22Rv1 (cell line): ENCODE results near the gene ZNHIT6.
A peak's percentile ranks its signal among the peaks of the same experiment; 100 is the strongest.

Experiments used
- H3K27ac ChIP-seq: fragments of 450-650 bp; 2 replicates; pipeline ENCODE4 v1.5.1; 2017
- ZFX ChIP-seq: fragments of 450-650 bp; IDR thresholded peaks from 2 replicates; pipeline ENCODE4 v1.6.1; 2017; ENCODE audit warnings: antibody characterized with exemption, borderline replicate concordance
- TF ChIP-seq, protein P1 (sequence below): fragments of 450-650 bp; IDR thresholded peaks from 2 replicates; pipeline ENCODE4 v1.5.1; 2017; ENCODE audit warnings: mild to moderate bottlenecking

ZNHIT6 gene

DNA sequence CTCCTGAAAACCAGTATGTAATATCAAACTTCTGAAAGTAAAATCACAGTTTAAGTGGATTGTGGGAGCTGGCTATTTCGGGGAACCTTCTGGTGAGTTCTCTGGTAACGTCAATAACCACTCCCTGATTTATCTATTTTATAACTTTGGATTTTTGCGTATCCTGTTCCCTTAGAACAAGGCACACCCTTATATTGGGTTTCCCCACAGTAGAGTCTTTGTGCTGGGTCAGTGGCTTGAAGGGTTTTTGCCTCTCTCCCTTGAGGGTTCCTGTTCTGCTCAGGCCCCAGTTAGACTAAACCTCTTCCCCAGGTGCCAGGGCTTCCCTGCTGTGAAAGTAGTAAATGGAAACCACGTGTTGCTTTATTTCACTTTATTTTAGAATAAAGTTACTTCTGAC is 106.3 kb downstream of the ZNHIT6 start:
- no peak overlapping the region for H3K27ac ChIP-seq
- no peak for TF ChIP-seq ZFX
- TF ChIP-seq, protein P1, sequence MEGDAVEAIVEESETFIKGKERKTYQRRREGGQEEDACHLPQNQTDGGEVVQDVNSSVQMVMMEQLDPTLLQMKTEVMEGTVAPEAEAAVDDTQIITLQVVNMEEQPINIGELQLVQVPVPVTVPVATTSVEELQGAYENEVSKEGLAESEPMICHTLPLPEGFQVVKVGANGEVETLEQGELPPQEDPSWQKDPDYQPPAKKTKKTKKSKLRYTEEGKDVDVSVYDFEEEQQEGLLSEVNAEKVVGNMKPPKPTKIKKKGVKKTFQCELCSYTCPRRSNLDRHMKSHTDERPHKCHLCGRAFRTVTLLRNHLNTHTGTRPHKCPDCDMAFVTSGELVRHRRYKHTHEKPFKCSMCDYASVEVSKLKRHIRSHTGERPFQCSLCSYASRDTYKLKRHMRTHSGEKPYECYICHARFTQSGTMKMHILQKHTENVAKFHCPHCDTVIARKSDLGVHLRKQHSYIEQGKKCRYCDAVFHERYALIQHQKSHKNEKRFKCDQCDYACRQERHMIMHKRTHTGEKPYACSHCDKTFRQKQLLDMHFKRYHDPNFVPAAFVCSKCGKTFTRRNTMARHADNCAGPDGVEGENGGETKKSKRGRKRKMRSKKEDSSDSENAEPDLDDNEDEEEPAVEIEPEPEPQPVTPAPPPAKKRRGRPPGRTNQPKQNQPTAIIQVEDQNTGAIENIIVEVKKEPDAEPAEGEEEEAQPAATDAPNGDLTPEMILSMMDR = no peak

DNA sequence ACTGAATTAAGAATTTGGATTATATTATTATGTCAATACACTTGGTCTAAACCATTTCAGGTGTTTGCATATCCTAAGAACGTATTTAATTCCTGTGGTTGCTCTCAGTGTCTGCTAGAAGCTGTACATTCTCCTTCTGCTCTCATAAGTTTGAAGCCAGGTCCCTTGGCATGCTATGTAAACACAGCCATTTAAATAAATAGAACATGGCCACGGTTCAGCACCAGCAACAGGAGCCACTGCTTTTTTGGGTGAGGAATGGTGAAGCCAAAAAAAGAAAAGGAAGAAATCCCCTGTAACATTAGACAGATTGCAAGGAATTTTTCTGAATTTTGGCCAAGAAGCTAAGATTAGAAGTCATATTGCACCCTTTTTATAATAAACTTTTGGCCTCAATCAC is 108.6 kb downstream of the ZNHIT6 start:
- H3K27ac ChIP-seq = peak overlapping the region; percentile 16; the same call in 1 of the 2 replicates
- TF ChIP-seq, protein P1 = no peak
- no peak for TF ChIP-seq ZFX
